Measurements from ENCODE around the gene RGS7. TPM values are rescaled to one million over a fixed set of nuclear protein-coding genes. Genes with fewer than 3 reads are reported as not detected.

Gene RGS7
- total RNA-seq, 1 experiment from 2014 or later: 1.5 TPM

- H2BK15ac ChIP-seq (ENCODE audit: low read depth, low read length): no peak overlapping the region
- no peak overlapping the region for H3K4ac ChIP-seq (ENCODE audit: low read depth, low read length)
- H2BK120ac ChIP-seq (ENCODE audit: low read depth, low read length, poor library complexity, severe bottlenecking): no peak overlapping the region
- H3K23me2 ChIP-seq (ENCODE audit: insufficient read length, low read depth, low read length, poor library complexity, severe bottlenecking): no peaks in the 10 kb centered on the region
- Mint-ChIP-seq H3K4me1 (peaks cover 16 to 32% of the 10 kb centered on the region in 2 experiments), H3K27ac (no peak overlapping the region), H3K27me3 (ENCODE audit: low read depth) (no peaks in the 10 kb centered on the region), H3K9me3 (no peaks in the 10 kb centered on the region), H3K4me3 (no peak overlapping the region), H3K36me3 (ENCODE audit: insufficient read depth in 1 of 3, low read depth in 3 of 3) (no peaks in the 10 kb centered on the region)
- H3K4me1 ChIP-seq (ENCODE audit: insufficient read depth, low read length): no peaks in the 10 kb centered on the region; the same call in 1 of the 2 replicates
- no peak overlapping the region for H3T11ph ChIP-seq (ENCODE audit: low read length)
- H3K56ac ChIP-seq (ENCODE audit: insufficient read length, low read depth, low read length): no peak overlapping the region
- H3K27me3 ChIP-seq (ENCODE audit: insufficient read depth, low read length): no peaks in the 10 kb centered on the region
- H4K8ac ChIP-seq (replicated peaks; ENCODE audit: insufficient read length, low read depth, low read length): no peak overlapping the region
- H3K18ac ChIP-seq (ENCODE audit: insufficient read length, low read depth, low read length): no peak overlapping the region
- no peak overlapping the region for H2BK20ac ChIP-seq (ENCODE audit: low read depth, low read length, poor library complexity, severe bottlenecking)
- no peaks in the 10 kb centered on the region for H3K79me2 ChIP-seq (ENCODE audit: insufficient read depth, low read length)
- TF ChIP-seq CTCF (conservative IDR thresholded peaks at IDR 0.05): no peak
- H4K91ac ChIP-seq (ENCODE audit: insufficient read length, low read depth, low read length): no peak overlapping the region
- H2AFZ ChIP-seq (ENCODE audit: low read length): no peak overlapping the region
- H3K9ac ChIP-seq (ENCODE audit: extremely low read depth, insufficient read length, low read length): no peak overlapping the region
- WGBS (ENCODE audit: extremely low coverage, insufficient read length, low lambda C conversion rate): no CpG with 5 or more reads among the region's 7 CpGs
- H2AK5ac ChIP-seq (ENCODE audit: insufficient read length, low read length): no peak overlapping the region
- no peaks in the 10 kb centered on the region for H3K9me3 ChIP-seq (ENCODE audit: control insufficient read depth, low read depth, low read length)
- no peak overlapping the region for H4K5ac ChIP-seq (ENCODE audit: insufficient read length, low read depth, low read length)
- no peak for DNase-seq
- no peak overlapping the region for H2BK5ac ChIP-seq (ENCODE audit: insufficient read length, low read length)
- H3K14ac ChIP-seq (ENCODE audit: insufficient read depth, low read length): no peak overlapping the region
- H3K27ac ChIP-seq (ENCODE audit: insufficient read length, low read depth, low read length): no peak overlapping the region
- H3K79me1 ChIP-seq (ENCODE audit: insufficient read depth, low read depth, low read length, poor library complexity, severe bottlenecking): no peaks in the 10 kb centered on the region
- no peaks in the 10 kb centered on the region for H4K20me1 ChIP-seq (ENCODE audit: control insufficient read depth, insufficient read depth, insufficient read length)
- H3K4me2 ChIP-seq (ENCODE audit: insufficient read depth, insufficient read length, low read length): no peak overlapping the region
- no peak overlapping the region for H3K23ac ChIP-seq (ENCODE audit: insufficient read length, low read depth, low read length)
- H2BK12ac ChIP-seq (ENCODE audit: insufficient read length, low read depth, low read length): no peak overlapping the region
Observed at GRCh38 chr1:241109039-241109438, 248.0 kb downstream of the RGS7 start.
